Osteoblast (primary cell): Measurements from ENCODE around the gene CORIN. TPM values are rescaled to one million over a fixed set of nuclear protein-coding genes. Genes with fewer than 3 reads are reported as not detected.

Experiments
- DNase-seq: peaks from one replicate; pipeline ENCODE4 v3.0.0; 2011; ENCODE audit warnings: low spot score, mixed read lengths; ENCODE audit not compliant: insufficient read length; ENCODE audit errors: missing footprints
- H2AFZ ChIP-seq: 2 replicates; pipeline ENCODE4 v1.6.0; 2011; ENCODE audit warnings: mild to moderate bottlenecking, low read length
- H3K27ac ChIP-seq: 2 replicates; pipeline ENCODE4 v1.5.1; 2011; ENCODE audit warnings: mild to moderate bottlenecking, low read depth, low read length, moderate library complexity
- H3K27me3 ChIP-seq: 2 replicates; pipeline ENCODE4 v1.6.0; 2012; ENCODE audit warnings: mild to moderate bottlenecking, control low read depth, inconsistent platforms, low read length, moderate library complexity; ENCODE audit not compliant: insufficient read depth
- H3K36me3 ChIP-seq: 2 replicates; pipeline ENCODE4 v1.5.1; 2011; ENCODE audit warnings: mild to moderate bottlenecking, low read length, control low read depth, moderate library complexity; ENCODE audit not compliant: insufficient read depth
- H3K4me1 ChIP-seq: 2 replicates; pipeline ENCODE4 v1.5.1; 2011; ENCODE audit warnings: mild to moderate bottlenecking, low read length, control low read depth, moderate library complexity; ENCODE audit not compliant: insufficient read depth
- H3K4me2 ChIP-seq: 2 replicates; pipeline ENCODE4 v1.6.0; 2011; ENCODE audit warnings: mild to moderate bottlenecking, low read length; ENCODE audit not compliant: insufficient read depth
- H3K4me3 ChIP-seq: fragments of 200-600 bp; sonication (generic); 3 replicates; pipeline ENCODE4 v1.5.1; 2012; ENCODE audit warnings: mild to moderate bottlenecking, low read length, inconsistent platforms; ENCODE audit not compliant: insufficient read depth
- H3K79me2 ChIP-seq: 2 replicates; pipeline ENCODE4 v1.6.0; 2012; ENCODE audit warnings: mild to moderate bottlenecking, low read length, control low read depth, inconsistent platforms; ENCODE audit not compliant: insufficient read depth
- H3K9me3 ChIP-seq: 2 replicates; pipeline ENCODE4 v1.5.1; 2011; ENCODE audit warnings: low read depth, low read length, control low read depth
- H4K20me1 ChIP-seq: 2 replicates; pipeline ENCODE4 v1.6.0; 2012; ENCODE audit warnings: mild to moderate bottlenecking, low read length, control low read depth; ENCODE audit not compliant: insufficient read depth
- total RNA-seq: library from RNA; depleted of rRNA; stranded (reverse); fragments of >200 nt; gene quantifications from 2 replicates; pipeline ENCODE4 v1.2.3, GENCODE V29; 2012
- TF ChIP-seq, protein P1 (sequence below): IDR thresholded peaks from 2 replicates; pipeline ENCODE4 v1.5.1; 2011; ENCODE audit warnings: mild to moderate bottlenecking, low read depth, low read length, moderate library complexity; ENCODE audit errors: extremely low read depth

CORIN gene
- total RNA-seq, 1 donor, result 0.36 TPM

- Histone ChIP-seq H3K9me3 (no peaks in the 10 kb centered on the region), H2AFZ (no peak overlapping the region), H3K27ac (no peak overlapping the region), H3K27me3 (peaks cover 5% of the 10 kb centered on the region), H3K4me1 (peaks cover 16% of the 10 kb centered on the region), H4K20me1 (no peaks in the 10 kb centered on the region), H3K4me2 (no peak overlapping the region), H3K4me3 (no peak overlapping the region), H3K36me3 (no peaks in the 10 kb centered on the region), H3K79me2 (no peaks in the 10 kb centered on the region)
- DNase-seq, result no peak
- TF ChIP-seq, protein P1, sequence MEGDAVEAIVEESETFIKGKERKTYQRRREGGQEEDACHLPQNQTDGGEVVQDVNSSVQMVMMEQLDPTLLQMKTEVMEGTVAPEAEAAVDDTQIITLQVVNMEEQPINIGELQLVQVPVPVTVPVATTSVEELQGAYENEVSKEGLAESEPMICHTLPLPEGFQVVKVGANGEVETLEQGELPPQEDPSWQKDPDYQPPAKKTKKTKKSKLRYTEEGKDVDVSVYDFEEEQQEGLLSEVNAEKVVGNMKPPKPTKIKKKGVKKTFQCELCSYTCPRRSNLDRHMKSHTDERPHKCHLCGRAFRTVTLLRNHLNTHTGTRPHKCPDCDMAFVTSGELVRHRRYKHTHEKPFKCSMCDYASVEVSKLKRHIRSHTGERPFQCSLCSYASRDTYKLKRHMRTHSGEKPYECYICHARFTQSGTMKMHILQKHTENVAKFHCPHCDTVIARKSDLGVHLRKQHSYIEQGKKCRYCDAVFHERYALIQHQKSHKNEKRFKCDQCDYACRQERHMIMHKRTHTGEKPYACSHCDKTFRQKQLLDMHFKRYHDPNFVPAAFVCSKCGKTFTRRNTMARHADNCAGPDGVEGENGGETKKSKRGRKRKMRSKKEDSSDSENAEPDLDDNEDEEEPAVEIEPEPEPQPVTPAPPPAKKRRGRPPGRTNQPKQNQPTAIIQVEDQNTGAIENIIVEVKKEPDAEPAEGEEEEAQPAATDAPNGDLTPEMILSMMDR, result no peak
Measured at GRCh38 chr4:47647029-47647428, 190.8 kb downstream of the CORIN start.

- no peak for DNase-seq
- H2AFZ ChIP-seq, result no peak overlapping the region
Measured at GRCh38 chr4:47646372-47646771, 191.5 kb downstream of the CORIN start.

GRCh38 chr4:47643845-47644244 lies 194.0 kb downstream of the CORIN start:
- H3K4me2 ChIP-seq, result no peak overlapping the region
- H3K27me3 ChIP-seq, result no peaks in the 10 kb centered on the region
- H2AFZ ChIP-seq, result no peak overlapping the region
- H3K79me2 ChIP-seq, result no peaks in the 10 kb centered on the region
- no peaks in the 10 kb centered on the region for H3K36me3 ChIP-seq
- TF ChIP-seq, protein P1, result no peak
- peaks cover 16% of the 10 kb centered on the region for H3K4me1 ChIP-seq
- no peak overlapping the region for H3K27ac ChIP-seq
- DNase-seq, result no peak
- H3K4me3 ChIP-seq, result no peak overlapping the region
- H4K20me1 ChIP-seq, result no peaks in the 10 kb centered on the region
- H3K9me3 ChIP-seq, result no peaks in the 10 kb centered on the region

More at GRCh38 chr4:47646372-47646771, 191.5 kb downstream of the CORIN start:
- Histone ChIP-seq H3K9me3 (no peaks in the 10 kb centered on the region), H3K4me2 (no peak overlapping the region), H3K27me3 (peaks cover 5% of the 10 kb centered on the region), H3K27ac (no peak overlapping the region), H4K20me1 (no peaks in the 10 kb centered on the region), H3K4me3 (no peak overlapping the region), H3K79me2 (no peaks in the 10 kb centered on the region), H3K36me3 (no peaks in the 10 kb centered on the region), H3K4me1 (peaks cover 21% of the 10 kb centered on the region)
- TF ChIP-seq, protein P1, result no peak

DNA sequence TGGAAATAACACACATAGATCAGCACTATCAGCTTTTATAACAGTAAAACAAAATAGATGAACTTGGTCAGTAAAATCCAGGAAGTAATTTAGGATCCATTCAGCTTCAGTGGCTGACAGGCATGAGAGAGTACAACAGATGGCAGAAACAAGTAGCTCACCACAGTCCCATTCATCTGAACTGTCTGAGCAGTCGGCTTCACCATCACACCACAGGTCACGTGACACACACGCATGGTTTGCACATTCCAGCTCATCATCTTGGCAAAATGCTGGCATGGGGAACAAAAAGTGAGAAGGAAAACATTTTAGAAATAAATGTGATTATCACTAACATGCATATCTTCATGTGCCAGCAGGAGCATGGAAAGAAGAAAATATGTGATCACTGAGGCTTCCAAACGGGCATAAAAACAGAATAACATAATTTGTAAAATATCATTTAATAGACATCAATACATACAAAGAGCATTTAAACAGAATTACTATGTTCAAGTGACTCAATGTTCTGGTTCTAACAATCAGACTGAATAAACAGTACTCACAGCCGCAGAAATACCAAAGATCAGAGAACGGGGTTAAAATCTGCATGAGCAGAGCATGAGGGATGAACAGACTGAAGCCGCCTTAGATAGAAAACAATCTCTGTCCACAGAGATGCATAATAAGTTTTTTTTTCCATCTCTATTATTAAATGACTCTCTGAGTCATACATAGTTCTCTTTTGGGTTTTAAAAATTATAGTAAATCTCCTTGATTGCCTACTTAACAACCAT lies 194.7 kb downstream of the CORIN start:
- no peaks in the 10 kb centered on the region for H3K79me2 ChIP-seq
- no peak overlapping the region for H3K4me2 ChIP-seq
- no peak overlapping the region for H2AFZ ChIP-seq
- H3K4me3 ChIP-seq, result no peak overlapping the region
- DNase-seq, result no peak
- no peaks in the 10 kb centered on the region for H3K9me3 ChIP-seq
- H3K27ac ChIP-seq, result no peak overlapping the region
- H4K20me1 ChIP-seq, result no peaks in the 10 kb centered on the region
- H3K36me3 ChIP-seq, result no peaks in the 10 kb centered on the region
- H3K27me3 ChIP-seq, result no peaks in the 10 kb centered on the region
- TF ChIP-seq, protein P1, result no peak
- H3K4me1 ChIP-seq, result peaks cover 16% of the 10 kb centered on the region
